GM12878 (cell line): ENCODE measurements around the gene SLAIN2. TPM values are rescaled to one million over a fixed set of nuclear protein-coding genes. Genes with fewer than 3 reads are reported as not detected.

Source experiments
- BCL11A ChIP-seq: IDR thresholded peaks from 2 replicates; pipeline ENCODE4 v1.6.1; 2011; ENCODE audit warnings: low read depth, low read length
- CREB1 ChIP-seq: IDR thresholded peaks from 2 replicates; pipeline ENCODE4 v1.6.1; 2012; ENCODE audit warnings: low read depth, mild to moderate bottlenecking, inconsistent platforms
- IRF4 ChIP-seq: IDR thresholded peaks from 2 replicates; pipeline ENCODE4 v1.6.1; 2011; ENCODE audit warnings: low read depth, low read length
- NFXL1 ChIP-seq: fragments of 450-650 bp; IDR thresholded peaks from 2 replicates; pipeline ENCODE4 v1.6.1; 2017; ENCODE audit warnings: antibody characterized with exemption, mild to moderate bottlenecking, borderline replicate concordance
- NFYB ChIP-seq: IDR thresholded peaks from 2 replicates; pipeline ENCODE4 v1.6.1; 2011; ENCODE audit warnings: low read depth, mild to moderate bottlenecking, low read length, improper control_type of control experiment, moderate library complexity; ENCODE audit not compliant: insufficient read depth
- NRF1 ChIP-seq: conservative IDR thresholded peaks from 2 replicates; pipeline ENCODE4 v1.6.1; 2011; ENCODE audit warnings: mild to moderate bottlenecking, low read depth, low read length, improper control_type of control experiment
- RAD21 ChIP-seq: IDR thresholded peaks from 2 replicates; pipeline ENCODE4 v1.6.1; 2011; ENCODE audit warnings: mild to moderate bottlenecking, low read depth, low read length, moderate library complexity; ENCODE audit not compliant: insufficient read depth
- RUNX3 ChIP-seq: IDR thresholded peaks from 2 replicates; pipeline ENCODE4 v1.6.1; 2012; ENCODE audit warnings: low read length, inconsistent platforms
- SMARCA5 ChIP-seq: fragments of 450-650 bp; IDR thresholded peaks from 2 replicates; pipeline ENCODE4 v1.6.1; 2017; ENCODE audit warnings: mild to moderate bottlenecking
- SMC3 ChIP-seq: IDR thresholded peaks from 2 replicates; pipeline ENCODE4 v1.6.1; 2011; ENCODE audit warnings: low read length, improper control_type of control experiment, borderline replicate concordance
- SP1 ChIP-seq: IDR thresholded peaks from one replicate; pipeline ENCODE4 v1.6.1; 2011; ENCODE audit warnings: low read depth, low read length
- TCF7 ChIP-seq: IDR thresholded peaks from 2 replicates; pipeline ENCODE4 v1.6.1; 2014; ENCODE audit warnings: antibody characterized with exemption, borderline replicate concordance
- USF2 ChIP-seq: IDR thresholded peaks from 2 replicates; pipeline ENCODE4 v1.6.1; 2011; ENCODE audit warnings: low read depth, low read length, improper control_type of control experiment, borderline replicate concordance
- ZBTB40 ChIP-seq: fragments of 450-650 bp; IDR thresholded peaks from 2 replicates; pipeline ENCODE4 v1.6.1; 2016; ENCODE audit warnings: mild to moderate bottlenecking, moderate library complexity, borderline replicate concordance
- polyA plus RNA-seq, 11 experiments: library from polyadenylated mRNA; depleted of rRNA in 4 of 11; unstranded in 6 of 11; stranded (reverse) in 5 of 11; fragments of >200 nt; fragmentation: Nextera tagmentation in 4 of 11; fragmentation: Illumina TruSeq in 1 of 11; extraction: Ambion mirVana in 4 of 11; extraction: Trizol in 1 of 11; gene quantifications; 1 replicate in 1 of 11; 2 replicates in 10 of 11; pipeline versions ENCODE4 v1.2.1 to v1.2.3, GENCODE V29; 2011 to 2016; ENCODE audit warnings: inconsistent platforms in 2 of 11, missing spikeins in 2 of 11, low read depth in 1 of 11
- total RNA-seq, 4 experiments: library from RNA; depleted of rRNA in 3 of 4; stranded (reverse); fragments of >200 nt in 3 of 4; fragmentation: Illumina TruSeq in 1 of 4; extraction: Trizol in 1 of 4; gene quantifications; 2 replicates each; pipeline versions ENCODE4 v1.2.1 to v1.2.3, GENCODE V29; 2013 to 2021

SLAIN2 gene
- total and polyA plus RNA-seq, 10 of the 15 experiments (the other 5 are each of a cell fraction or from before 2014, with no cell fraction given) = 4.3 to 96.6 (median 25.4) TPM

- TF ChIP-seq ZBTB40 (no peak), SP1 (no peak), CREB1 (no peak), NFXL1 (no peak), SMARCA5 (no peak), SMC3 (peak; percentile 29; the same call in 1 of the 2 replicates), USF2 (no peak), RAD21 (peak; percentile 53), RUNX3 (no peak), IRF4 (no peak), TCF7 (no peak), NRF1 (no peak), BCL11A (no peak), NFYB (no peak)
Observed at GRCh38 chr4:48445704-48446103, 104.4 kb downstream of the SLAIN2 start (continued).
